ENCODE data around the gene ALMS1. TPM values are rescaled to one million over a fixed set of nuclear protein-coding genes. Genes with fewer than 3 reads are reported as not detected.

Gene ALMS1
- total RNA-seq, 2 donors from 2014 or later, result 52.4 to 56.1 TPM

DNA sequence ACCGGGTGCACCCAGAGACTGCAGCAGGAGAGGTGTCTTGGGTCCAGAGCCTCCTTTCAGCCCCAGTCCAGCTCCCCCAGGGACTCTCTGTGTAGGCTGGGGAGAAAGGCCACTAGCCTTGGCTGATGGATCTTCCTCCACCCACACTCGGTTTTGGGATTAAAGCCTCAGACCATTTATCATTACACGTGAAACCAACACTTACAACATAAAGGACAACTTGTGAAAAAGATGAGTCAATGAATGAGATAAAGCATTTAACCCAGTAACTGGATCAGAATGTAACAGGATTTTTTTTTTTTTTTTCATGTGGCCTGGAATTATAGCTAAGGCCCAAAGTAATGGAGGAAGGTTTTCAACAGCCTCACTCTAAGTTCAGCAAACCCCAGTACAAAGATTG is 224.5 kb downstream of the ALMS1 start:
- H3K36me3 ChIP-seq (ENCODE audit: control insufficient read depth, insufficient read depth, low read length), result no peaks in the 10 kb centered on the region
- no peaks in the 10 kb centered on the region for H3K9me3 Mint-ChIP-seq
- peaks cover 7% of the 10 kb centered on the region for H3K4me1 Mint-ChIP-seq
- no peak overlapping the region for H3K4me3 ChIP-seq (ENCODE audit: low read length)
- no peak for DNase-seq
- no peak overlapping the region for H3K9ac ChIP-seq (ENCODE audit: extremely low read depth, low read length, poor library complexity, severe bottlenecking)
- TF ChIP-seq, protein P1, sequence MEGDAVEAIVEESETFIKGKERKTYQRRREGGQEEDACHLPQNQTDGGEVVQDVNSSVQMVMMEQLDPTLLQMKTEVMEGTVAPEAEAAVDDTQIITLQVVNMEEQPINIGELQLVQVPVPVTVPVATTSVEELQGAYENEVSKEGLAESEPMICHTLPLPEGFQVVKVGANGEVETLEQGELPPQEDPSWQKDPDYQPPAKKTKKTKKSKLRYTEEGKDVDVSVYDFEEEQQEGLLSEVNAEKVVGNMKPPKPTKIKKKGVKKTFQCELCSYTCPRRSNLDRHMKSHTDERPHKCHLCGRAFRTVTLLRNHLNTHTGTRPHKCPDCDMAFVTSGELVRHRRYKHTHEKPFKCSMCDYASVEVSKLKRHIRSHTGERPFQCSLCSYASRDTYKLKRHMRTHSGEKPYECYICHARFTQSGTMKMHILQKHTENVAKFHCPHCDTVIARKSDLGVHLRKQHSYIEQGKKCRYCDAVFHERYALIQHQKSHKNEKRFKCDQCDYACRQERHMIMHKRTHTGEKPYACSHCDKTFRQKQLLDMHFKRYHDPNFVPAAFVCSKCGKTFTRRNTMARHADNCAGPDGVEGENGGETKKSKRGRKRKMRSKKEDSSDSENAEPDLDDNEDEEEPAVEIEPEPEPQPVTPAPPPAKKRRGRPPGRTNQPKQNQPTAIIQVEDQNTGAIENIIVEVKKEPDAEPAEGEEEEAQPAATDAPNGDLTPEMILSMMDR (conservative IDR thresholded peaks at IDR 0.05), result no peak
- 90% methylated on average over 3 of the region's 3 CpGs; no CpG with 5 or more reads in 1 of the 2 experiments for WGBS, 2 experiments (ENCODE audit: insufficient coverage in 1 of 2, insufficient read length in 1 of 2)
- H3K27ac ChIP-seq (ENCODE audit: low read depth, low read length), result no peak overlapping the region
- no peak overlapping the region for H3K27ac Mint-ChIP-seq
- H3K4me3 Mint-ChIP-seq, result no peak overlapping the region
- no peaks in the 10 kb centered on the region for H3K9me3 ChIP-seq (ENCODE audit: control insufficient read depth, low read length)
- H3K27me3 ChIP-seq (ENCODE audit: control insufficient read depth, insufficient read depth, low read length, poor library complexity, severe bottlenecking), result no peaks in the 10 kb centered on the region
- peaks cover 8% of the 10 kb centered on the region for H3K36me3 Mint-ChIP-seq (ENCODE audit: low read depth)
- no peaks in the 10 kb centered on the region for H3K4me1 ChIP-seq (ENCODE audit: control insufficient read depth, insufficient read depth, low read length)
- H3K27me3 Mint-ChIP-seq (ENCODE audit: insufficient read depth), result no peaks in the 10 kb centered on the region

DNA sequence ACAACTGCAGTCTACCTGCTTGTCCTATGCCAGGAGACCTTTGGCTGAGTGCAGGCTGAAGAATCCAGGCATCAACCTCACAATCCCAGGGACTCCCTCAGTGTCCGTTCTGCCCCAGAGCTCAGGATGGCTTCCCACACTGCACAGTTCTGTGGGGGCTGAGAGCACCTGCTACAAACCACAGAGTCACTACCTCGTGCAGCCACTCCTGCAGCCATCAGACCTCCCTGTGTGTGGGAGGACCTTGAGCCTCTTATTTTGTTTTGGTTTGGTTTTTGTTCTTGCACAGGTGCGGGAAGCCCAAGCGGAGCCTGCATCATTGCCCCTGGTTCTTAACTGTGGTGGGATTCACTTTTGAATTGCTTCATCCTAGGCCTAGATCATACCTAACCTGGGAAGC is 225.6 kb downstream of the ALMS1 start:
- H3K9me3 Mint-ChIP-seq, result no peaks in the 10 kb centered on the region
- no peak for DNase-seq
- no peak overlapping the region for H3K27ac ChIP-seq (ENCODE audit: low read depth, low read length)
- no peaks in the 10 kb centered on the region for H3K4me1 ChIP-seq (ENCODE audit: control insufficient read depth, insufficient read depth, low read length)
- H3K4me3 Mint-ChIP-seq, result no peak overlapping the region
- no peaks in the 10 kb centered on the region for H3K36me3 ChIP-seq (ENCODE audit: control insufficient read depth, insufficient read depth, low read length)
- no peak overlapping the region for H3K4me3 ChIP-seq (ENCODE audit: low read length)
- 87 to 94% methylated on average over 3 to 4 of the region's 4 CpGs for WGBS, 2 experiments (ENCODE audit: insufficient coverage in 1 of 2, insufficient read length in 1 of 2)
- no peak overlapping the region for H3K9ac ChIP-seq (ENCODE audit: extremely low read depth, low read length, poor library complexity, severe bottlenecking)
- H3K27me3 Mint-ChIP-seq (ENCODE audit: insufficient read depth), result no peaks in the 10 kb centered on the region
- no peak overlapping the region for H3K27ac Mint-ChIP-seq
- H3K27me3 ChIP-seq (ENCODE audit: control insufficient read depth, insufficient read depth, low read length, poor library complexity, severe bottlenecking), result no peaks in the 10 kb centered on the region
- H3K4me1 Mint-ChIP-seq, result peaks cover 6% of the 10 kb centered on the region
- TF ChIP-seq, protein P1 (conservative IDR thresholded peaks at IDR 0.05), result no peak
- peaks cover 5% of the 10 kb centered on the region for H3K36me3 Mint-ChIP-seq (ENCODE audit: low read depth)
- H3K9me3 ChIP-seq (ENCODE audit: control insufficient read depth, low read length), result no peaks in the 10 kb centered on the region

DNA sequence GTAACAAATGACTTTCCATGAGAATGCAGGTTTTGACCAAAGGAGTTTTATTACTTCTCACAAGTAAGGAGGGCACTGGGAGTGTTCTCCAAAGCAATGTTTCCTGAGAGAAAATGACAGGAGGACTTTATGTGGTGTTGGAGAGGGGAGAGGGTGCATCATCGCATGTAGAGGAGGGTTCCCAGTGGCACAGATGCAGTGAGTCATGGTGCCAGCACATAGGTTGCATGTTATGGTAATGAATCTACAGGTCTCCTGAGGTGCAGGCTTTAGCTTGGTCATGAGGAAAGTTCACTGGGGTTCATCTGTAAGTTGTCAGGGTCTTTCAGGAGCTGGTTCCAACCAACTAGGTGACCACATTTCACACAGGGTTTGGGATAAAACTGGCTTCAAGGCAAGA is 226.2 kb downstream of the ALMS1 start:
- Mint-ChIP-seq H3K27ac (no peak overlapping the region), H3K36me3 (ENCODE audit: low read depth) (peaks cover 5% of the 10 kb centered on the region), H3K9me3 (no peaks in the 10 kb centered on the region), H3K27me3 (ENCODE audit: insufficient read depth) (no peaks in the 10 kb centered on the region), H3K4me1 (no peaks in the 10 kb centered on the region), H3K4me3 (no peak overlapping the region)
- H3K27ac ChIP-seq (ENCODE audit: low read depth, low read length), result no peak overlapping the region
- H3K4me3 ChIP-seq (ENCODE audit: low read length), result no peak overlapping the region
- no peaks in the 10 kb centered on the region for H3K4me1 ChIP-seq (ENCODE audit: control insufficient read depth, insufficient read depth, low read length)
- H3K9ac ChIP-seq (ENCODE audit: extremely low read depth, low read length, poor library complexity, severe bottlenecking), result no peak overlapping the region
- no peaks in the 10 kb centered on the region for H3K36me3 ChIP-seq (ENCODE audit: control insufficient read depth, insufficient read depth, low read length)
- WGBS, 2 experiments (ENCODE audit: insufficient coverage in 1 of 2, insufficient read length in 1 of 2), result 94 to 100% methylated on average over 1 of the region's 1 CpG
- no peaks in the 10 kb centered on the region for H3K27me3 ChIP-seq (ENCODE audit: control insufficient read depth, insufficient read depth, low read length, poor library complexity, severe bottlenecking)
- no peak for DNase-seq
- H3K9me3 ChIP-seq (ENCODE audit: control insufficient read depth, low read length), result no peaks in the 10 kb centered on the region
- TF ChIP-seq, protein P1 (conservative IDR thresholded peaks at IDR 0.05), result no peak
